HG02970 (cell line): ENCODE measurements around the gene TCF25.
"Not testable (repeated sequence)": the region's sequence is repeated elsewhere in the genome, so short reads cannot be mapped to it uniquely, and the experiment has no call there.

ENCODE experiments used
- ATAC-seq: cut with Tn5 transposase; IDR thresholded peaks from one replicate; pipeline ENCODE4 v1.9.1; 2021; ENCODE audit warnings: mild to moderate bottlenecking, moderate library complexity, moderate number of reproducible peaks; ENCODE audit not compliant: unreplicated experiment, low FRiP score

The TCF25 gene

DNA sequence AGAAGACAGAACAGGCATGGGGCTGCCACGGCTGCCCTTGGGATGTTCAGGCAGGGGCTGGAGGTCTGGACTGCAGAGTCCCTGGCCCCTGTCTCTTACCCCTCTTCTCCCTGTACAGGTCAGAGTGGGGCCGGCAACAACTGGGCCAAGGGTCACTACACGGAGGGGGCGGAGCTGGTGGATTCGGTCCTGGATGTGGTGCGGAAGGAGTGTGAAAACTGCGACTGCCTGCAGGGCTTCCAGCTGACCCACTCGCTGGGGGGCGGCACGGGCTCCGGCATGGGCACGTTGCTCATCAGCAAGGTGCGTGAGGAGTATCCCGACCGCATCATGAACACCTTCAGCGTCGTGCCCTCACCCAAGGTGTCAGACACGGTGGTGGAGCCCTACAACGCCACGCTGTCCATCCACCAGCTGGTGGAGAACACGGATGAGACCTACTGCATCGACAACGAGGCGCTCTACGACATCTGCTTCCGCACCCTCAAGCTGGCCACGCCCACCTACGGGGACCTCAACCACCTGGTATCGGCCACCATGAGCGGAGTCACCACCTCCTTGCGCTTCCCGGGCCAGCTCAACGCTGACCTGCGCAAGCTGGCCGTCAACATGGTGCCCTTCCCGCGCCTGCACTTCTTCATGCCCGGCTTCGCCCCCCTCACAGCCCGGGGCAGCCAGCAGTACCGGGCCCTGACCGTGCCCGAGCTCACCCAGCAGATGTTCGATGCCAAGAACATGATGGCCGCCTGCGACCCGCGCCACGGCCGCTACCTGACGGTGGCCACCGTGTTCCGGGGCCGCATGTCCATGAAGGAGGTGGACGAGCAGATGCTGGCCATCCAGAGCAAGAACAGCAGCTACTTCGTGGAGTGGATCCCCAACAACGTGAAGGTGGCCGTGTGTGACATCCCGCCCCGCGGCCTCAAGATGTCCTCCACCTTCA, 61.5 kb downstream of the TCF25 start:
- no peak for ATAC-seq

DNA sequence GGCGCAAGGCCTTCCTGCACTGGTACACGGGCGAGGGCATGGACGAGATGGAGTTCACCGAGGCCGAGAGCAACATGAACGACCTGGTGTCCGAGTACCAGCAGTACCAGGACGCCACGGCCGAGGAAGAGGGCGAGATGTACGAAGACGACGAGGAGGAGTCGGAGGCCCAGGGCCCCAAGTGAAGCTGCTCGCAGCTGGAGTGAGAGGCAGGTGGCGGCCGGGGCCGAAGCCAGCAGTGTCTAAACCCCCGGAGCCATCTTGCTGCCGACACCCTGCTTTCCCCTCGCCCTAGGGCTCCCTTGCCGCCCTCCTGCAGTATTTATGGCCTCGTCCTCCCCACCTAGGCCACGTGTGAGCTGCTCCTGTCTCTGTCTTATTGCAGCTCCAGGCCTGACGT, 62.2 kb downstream of the TCF25 start:
- ATAC-seq = not testable (repeated sequence)

DNA sequence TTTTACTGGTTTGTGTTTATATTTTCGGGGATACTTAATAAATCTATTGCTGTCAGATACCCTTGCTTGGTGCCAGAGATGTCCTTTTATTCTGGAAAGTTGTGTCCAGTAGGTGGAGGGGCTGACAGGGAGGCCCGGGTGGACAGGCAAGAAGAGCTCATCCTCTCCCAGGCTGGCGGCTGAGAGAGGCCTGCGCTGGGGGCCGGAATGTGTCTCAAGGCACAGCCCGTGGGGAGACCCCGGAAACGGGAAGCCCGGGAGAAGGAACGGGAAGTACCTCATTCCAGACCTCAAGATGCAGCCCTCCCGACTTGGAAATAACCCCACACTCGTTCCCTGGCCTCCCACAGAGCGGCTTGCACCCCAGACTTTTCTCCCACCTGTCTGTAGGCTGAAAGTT, 62.6 kb downstream of the TCF25 start:
- ATAC-seq = no peak

DNA sequence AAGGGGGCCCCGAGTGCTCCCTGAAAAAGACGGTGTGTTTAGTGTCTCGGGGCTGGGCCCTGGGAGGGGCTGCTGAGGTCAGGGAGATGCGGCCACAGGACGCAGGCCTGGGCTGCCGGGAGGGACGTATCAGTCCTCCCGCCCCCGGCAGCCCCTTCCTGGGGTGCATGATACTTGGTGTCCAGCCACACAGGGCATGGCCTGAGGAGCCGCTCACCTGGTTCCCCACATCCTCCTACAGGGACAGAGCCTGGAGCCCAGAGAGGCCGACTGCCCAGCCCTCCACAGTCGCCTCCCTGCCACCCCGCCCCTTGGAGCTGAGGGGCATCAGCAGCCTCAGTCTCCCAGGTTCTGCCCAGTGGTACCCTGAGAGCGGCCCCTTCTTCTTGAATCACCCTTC, 63.1 kb downstream of the TCF25 start:
- no peak for ATAC-seq

DNA sequence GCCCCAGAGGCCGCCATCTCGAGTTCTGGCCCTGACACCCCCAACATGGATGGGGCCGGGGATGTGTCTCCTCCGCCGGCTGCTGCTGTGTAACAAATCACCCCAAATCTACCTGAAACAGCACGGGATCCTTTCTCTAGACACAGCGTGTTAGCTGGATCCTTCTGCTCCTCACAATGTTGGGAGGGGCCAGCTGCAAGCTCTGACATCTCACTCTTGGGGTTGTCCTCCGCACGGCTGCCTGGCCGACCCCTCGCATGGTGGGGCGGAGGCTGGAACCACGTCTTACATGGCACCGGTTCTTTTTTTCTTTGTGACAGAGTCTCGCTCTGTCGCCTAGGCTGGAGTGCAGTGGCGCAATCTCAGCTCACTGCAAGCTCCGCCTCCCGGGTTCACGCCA, 63.6 kb downstream of the TCF25 start:
- ATAC-seq = no peak

DNA sequence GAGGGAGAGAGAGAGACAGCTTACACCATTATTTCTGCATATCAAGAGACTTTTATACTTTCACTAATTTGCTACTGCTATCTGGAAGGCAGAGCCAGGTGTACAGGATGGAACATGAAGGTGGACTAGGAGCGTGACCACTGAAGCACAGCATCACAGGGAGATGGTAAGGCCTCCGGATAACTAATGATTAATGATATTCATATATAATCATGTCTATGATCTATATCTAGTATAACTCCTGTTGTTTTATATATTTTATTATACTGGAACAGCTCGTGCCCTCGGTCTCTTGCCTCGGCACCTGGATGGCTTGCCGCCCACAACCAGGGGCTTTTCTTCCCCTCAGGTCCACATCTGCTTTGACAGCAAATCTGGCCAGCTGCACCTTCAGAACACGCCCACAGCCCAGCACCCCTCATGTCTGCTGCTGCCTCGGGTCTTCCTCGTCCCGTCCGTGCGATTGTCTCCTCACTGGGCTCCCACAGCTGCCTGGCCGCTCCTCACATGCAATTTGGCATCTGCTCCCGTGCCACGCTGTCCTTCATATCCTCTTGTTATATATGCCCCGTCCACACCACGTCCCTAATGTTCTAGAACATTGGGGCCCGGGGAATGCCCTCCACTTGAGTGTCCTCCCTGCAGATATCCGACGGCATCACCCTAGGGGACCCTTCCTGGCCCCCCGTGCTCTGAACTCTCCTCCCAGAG, 64.9 kb downstream of the TCF25 start:
- no peak for ATAC-seq

DNA sequence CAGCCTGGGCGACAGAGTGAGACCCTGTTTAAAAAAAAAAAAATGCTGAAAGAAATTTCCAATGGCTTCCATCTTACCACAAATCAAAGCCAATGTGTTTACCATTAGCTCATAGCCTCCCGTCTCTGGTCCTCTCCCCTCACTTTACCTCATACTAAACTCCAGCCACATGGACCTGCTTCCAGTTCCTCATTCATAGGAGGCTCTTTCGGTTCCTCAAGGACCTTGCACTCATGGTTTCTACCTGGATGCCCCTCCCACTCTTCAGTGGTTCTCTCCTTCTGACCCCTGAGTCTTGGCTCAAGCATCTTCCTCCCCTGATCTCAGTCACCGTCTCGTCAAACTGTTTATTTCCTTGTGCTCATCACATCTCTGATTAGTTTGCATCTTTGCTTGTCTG, 71.4 kb downstream of the TCF25 start:
- no peak for ATAC-seq

DNA sequence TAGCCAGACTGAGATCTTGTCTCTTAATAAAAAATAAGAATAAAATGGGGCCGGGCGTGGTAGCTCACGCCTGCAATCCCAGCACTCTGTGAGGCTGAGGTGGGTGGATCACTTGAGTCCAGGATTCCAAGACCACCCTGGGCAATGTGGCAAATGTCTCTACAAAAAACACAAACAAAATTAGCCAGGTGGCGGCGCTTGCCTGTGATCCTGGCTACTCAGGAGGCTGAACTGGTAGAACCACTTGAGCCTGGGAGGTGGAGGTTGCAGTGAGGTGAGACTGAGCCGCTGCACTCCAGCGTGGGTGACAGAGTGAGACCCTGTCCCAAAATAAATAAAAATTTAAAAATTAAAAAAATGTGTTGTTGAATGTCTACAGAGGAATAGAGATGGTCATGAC, 72.3 kb downstream of the TCF25 start:
- no peak for ATAC-seq

DNA sequence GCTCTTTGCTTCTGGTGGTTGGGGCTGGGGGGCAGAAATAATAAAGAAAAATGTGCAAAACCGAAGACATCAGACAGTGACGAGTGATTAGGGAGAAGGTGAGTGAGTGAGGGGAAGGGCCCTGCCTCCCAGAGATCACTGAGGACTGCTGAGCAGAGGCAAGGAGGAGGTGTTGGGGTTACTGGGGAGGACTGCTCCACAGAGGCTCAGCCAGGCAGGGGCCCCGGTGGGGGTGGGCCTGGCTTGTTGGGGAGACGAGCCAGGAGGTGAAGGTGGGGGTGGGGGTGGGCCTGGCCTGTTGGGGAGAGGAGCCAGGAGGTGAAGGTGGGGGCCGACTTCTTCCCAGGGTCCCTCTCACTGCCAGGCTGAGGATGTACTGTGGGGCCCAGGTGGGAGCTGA, 73.1 kb downstream of the TCF25 start:
- no peak for ATAC-seq

DNA sequence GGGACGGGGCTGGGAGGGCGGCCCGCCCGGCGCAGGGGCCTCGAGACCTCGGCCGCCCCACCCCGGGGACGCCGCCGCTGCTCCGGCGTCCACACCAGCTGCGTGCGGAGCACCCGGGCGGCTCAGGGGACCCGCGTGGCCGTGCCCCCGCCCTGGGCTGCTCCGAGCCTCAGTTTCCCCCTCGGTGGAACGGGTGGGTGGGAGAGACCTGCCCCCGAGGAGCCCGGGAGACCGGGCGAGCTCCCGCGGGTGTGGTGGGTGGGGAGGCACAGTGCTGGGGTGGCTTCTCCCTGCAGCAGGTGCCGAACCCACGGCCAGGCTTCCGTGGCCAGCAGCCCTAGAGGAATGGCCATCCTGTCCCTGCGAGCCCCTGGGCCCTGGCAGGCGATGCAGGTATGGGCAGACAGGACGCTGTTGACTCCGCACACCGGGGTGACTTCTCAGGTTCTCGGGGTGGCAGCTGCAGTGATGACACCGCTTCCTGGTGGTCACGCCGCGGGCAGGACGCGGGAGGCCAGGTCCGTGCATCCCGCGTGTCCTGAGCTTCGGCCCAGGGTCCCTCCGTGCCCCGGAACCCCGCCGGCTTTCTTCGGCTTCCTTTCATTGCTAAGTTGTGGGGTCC, 75.8 kb downstream of the TCF25 start:
- no peak for ATAC-seq

DNA sequence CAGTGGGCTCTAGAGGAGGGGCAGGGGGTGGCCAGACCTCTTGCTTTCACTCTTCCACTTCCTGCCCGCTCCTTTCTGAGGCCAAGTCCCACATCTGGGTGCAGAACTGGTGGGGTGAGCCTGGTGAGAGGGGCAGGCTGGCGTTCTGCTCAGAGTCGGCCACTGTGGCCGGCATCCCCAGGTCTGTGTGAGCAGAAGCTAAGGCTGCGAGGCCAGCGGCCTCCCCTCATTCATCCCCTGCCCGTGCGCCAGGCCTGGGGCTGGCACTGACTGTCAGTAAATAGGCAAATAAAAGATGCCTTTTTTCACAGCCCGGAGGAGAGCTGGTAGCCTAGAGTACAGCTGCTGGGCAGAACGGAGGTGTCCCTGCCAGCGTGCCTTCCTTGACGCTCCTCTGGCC, 76.4 kb downstream of the TCF25 start:
- no peak for ATAC-seq

DNA sequence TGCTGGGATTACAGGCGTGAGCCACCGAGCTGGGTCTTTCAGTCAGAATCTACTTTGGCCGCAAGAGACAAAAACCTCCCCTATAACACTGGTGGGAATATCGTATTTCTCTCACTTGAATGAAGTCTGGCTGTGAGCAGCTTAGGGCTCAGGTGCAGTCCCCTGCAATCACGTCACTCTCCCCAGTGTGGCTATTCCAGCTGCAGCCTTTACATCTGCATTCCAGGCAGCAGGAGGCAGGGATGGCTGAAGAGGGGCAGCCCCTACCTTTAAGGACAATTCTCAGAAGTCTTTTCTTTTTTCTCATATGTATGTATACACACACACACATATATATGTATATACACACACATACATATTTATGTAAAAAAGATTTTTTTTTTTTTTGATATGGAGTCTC, 78.1 kb downstream of the TCF25 start:
- ATAC-seq = no peak

DNA sequence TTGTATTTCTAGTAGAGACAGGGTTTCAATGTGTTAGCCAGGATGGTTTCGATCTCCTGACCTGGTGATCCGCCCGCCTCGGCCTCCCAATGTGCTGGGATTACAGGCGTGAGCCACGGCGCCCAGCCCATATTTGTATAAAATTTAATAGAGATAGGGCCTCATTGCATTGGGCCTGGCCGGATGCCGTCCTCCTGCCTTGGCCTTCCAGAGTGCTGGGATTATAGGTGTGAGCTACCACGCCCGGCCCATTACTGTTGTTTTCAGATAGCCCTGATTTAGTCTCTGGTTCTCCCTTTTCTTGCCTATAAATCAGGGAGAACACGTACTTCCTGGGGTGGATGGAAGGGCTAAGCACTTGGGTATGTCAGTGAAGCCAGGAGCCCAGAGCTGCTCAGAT, 78.7 kb downstream of the TCF25 start:
- ATAC-seq = no peak

DNA sequence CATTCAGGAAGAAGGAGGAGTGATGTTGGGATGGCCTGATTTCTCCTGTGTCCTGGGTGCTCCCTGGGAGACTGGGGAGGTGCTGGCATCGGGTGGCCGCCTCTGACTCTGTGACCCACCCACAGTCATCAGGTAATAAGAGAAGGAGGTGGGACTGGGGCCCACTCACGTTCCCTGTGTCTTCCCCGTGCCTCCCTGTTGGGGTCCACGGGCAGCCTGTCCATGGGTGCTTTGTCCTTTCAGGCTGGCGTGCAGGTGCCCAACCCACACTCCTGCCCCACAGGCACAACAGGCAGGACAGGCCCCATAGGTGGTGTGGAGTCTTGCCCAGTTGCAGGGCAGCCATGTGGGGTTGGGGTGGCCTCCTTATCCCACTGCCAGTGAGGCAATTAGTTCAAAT, 79.2 kb downstream of the TCF25 start:
- no peak for ATAC-seq

DNA sequence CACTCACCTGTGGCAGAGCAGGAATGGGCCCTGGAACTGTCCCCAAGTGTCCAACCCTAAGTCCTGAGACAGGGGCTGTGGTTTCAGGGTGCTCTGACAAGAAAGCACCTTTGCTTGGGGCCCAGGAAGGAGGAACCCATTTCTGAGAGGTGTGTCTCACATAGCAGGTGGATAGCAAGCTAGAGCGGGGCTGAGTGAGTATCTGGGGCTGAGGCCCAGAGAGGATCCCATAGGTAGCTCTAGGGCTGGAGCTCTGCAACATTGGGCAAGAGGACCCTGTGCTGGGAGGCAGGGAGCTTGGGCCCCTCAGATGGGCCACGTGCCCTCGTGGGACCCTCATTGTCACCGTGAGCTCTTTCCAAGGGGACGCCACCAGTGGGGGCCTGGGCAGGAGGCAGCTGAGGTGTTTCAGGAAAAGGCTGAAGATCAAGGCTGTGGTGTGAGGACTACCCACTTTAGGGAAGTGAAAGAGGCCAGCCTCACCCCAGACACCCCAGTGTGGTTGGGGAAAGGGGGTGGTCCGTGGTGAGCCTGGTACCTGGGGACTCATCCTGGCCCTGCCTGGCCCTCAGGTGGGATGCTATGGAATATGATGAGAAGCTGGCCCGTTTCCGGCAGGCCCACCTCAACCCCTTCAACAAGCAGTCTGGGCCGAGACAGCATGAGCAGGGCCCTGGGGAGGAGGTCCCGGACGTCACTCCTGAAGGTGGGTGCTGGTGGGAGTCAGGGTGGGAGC, 80.4 kb downstream of the TCF25 start:
- ATAC-seq = no peak

DNA sequence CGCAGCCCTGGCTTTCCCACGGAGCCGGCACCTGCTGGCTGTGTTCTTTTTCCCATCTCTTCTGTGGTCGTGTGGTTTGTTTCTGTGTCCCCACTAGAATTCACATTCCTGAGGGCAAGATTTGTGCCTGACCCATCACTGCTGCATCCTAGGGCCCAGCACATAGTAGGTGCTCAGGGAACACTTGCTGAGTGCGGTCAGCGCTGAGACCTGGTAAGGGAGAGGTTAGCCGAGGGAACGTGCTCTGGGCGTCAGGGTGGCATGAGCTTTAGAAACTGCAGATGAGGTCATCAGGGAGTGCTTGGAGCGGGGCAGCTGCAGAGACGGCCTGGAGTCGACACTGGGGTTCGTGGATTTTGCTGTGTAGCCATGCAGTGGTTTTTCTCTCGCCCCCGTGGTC, 81.1 kb downstream of the TCF25 start:
- ATAC-seq = no peak

DNA sequence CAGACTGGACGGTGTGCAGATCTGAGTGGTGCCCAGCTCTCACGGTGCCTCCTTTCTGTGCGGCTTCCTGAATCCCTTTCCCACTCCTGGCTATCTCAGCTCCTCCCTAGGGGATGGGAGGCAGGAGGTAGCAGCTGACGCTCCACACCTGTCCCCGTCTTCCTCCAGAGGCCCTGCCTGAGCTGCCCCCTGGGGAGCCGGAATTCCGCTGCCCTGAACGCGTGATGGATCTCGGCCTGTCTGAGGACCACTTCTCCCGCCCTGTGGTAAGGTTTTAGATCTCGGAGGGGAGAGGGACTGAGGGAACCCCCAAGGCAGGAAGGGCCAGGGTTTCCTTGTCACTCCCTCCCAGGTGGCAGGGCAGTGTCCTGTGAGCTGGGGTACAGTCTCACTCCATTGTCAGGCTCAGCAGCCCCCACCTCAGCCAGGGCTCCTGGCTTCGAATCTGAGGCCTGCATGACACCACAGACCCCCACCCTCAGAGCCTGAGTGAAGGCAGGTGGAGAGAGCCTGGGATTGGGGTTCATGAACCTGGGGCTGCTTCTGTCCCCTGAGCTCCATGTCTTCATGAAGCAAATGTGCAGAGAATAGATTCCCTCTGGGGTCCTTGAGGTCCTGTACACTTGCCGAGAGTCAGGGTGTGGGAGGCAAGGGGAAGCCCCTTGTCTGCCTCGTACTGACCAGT, 81.8 kb downstream of the TCF25 start:
- ATAC-seq = no peak

DNA sequence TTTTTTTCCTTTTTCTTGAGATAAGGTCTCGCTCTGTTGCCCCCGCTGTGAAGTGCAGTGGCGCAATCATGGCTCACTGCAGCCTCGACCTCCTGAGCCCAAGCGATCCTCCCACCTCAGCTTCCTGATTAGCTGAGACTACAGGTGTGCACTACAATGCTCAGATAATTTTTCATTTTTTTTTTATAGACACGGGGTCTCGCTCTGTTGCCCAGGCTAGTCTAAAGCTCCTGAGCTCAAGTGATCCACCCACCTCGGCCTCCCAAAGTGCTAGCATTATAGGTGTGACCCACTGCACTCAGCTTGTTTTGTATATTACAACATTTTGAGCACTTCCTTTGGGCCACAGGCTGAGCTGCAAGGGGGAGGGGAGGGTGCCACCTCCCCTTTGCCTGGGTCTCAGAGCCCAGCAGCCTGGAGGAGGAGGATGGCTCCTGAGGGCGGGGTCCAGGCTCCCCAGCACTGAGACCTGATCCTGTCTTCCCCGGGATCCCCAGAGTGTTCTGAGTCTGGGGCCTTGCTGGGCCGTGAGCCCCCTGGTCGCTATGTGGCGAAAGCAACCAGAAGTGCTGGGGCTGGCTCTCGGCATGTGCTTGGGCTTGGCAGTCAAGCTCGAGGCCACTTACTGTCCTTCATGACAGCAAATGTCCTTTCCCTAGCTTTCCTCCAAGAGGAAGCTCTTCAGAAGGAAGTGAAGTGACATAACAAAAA, 83.3 kb downstream of the TCF25 start:
- no peak for ATAC-seq

DNA sequence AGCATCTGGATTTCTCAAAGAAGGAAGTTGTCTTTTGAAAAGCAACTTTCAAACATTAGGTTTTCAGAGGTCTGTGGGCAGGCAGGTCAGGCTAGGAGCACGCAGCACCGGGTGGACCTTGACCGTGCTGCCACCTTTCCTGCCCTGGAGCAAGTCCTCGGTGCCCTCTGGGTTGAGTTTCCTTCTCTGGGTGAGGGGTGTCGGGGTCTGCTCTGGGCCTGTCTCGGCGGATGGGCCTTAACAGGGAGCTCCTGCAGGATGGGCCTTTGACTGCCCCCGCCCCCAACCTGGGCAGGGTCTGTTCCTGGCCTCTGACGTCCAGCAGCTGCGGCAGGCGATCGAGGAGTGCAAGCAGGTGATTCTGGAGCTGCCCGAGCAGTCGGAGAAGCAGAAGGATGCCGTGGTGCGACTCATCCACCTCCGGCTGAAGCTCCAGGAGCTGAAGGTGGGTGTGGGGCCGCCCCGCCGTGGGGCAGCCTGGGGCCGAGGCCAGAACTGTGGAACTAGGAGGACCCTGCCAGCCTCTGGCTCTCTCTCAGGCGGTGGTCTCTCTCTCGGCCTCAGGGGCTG, 83.9 kb downstream of the TCF25 start:
- ATAC-seq = no peak
